Measurements from ENCODE around the gene AMMECR1.

AMMECR1 gene

DNA sequence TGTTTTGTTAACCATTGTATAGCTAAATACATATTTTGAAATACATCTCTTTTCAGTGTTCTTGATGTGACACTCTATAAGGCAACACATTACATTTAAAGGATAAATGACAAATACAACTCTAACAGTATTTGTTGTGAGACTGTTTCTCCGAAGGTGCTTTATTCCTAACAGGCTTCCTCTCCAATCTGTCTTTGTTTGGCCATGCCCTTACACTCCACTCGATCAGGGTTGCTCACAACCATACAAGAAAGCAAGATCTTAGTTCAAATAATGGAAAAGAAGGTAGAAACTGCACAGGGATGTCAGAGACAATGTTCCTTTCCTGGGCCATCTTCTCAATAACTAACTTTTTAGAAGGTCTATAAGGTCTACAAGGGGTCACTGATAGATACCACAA, 36.5 kb downstream of the AMMECR1 start:
- no peak overlapping the region for H3K9ac ChIP-seq (ENCODE audit: low read depth, low read length)
- no peaks in the 10 kb centered on the region for H3K36me3 ChIP-seq (ENCODE audit: insufficient read depth, low read depth, low read length)
- no peaks in the 10 kb centered on the region for H3K9me3 ChIP-seq (ENCODE audit: insufficient read depth, low read depth, low read length)
- no peaks in the 10 kb centered on the region for H3K27me3 ChIP-seq (ENCODE audit: insufficient read depth, low read length)
- H3K4me3 ChIP-seq (ENCODE audit: low read length) = no peak overlapping the region
- H3K4me1 ChIP-seq (ENCODE audit: insufficient read depth, low read length) = no peaks in the 10 kb centered on the region
- no peak overlapping the region for H3K27ac ChIP-seq (ENCODE audit: low read length)

DNA sequence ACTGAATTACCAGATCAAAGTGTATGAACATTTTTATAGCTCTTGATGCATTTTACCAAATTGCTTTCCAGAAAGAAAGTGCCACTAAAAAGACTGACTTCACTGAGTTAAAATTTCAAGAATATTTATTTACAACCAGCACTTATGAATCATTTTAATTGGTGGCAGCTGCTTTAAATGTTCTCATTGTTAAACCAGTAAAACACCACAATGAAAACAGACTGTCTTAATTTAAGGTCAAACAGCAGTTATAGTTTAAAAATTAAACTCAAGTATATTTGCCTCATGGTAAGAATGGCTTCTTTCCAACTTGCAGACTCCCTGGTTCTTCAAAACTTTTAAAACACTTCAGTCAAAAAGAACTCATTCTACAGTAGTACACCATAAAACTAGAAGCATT, 36.9 kb downstream of the AMMECR1 start:
- H3K27me3 ChIP-seq (ENCODE audit: insufficient read depth, low read length) = no peaks in the 10 kb centered on the region
- no peaks in the 10 kb centered on the region for H3K4me1 ChIP-seq (ENCODE audit: insufficient read depth, low read length)
- no peak overlapping the region for H3K4me3 ChIP-seq (ENCODE audit: low read length)
- no peak overlapping the region for H3K27ac ChIP-seq (ENCODE audit: low read length)
- H3K36me3 ChIP-seq (ENCODE audit: insufficient read depth, low read depth, low read length) = no peaks in the 10 kb centered on the region
- no peak overlapping the region for H3K9ac ChIP-seq (ENCODE audit: low read depth, low read length)
- no peaks in the 10 kb centered on the region for H3K9me3 ChIP-seq (ENCODE audit: insufficient read depth, low read depth, low read length)

DNA sequence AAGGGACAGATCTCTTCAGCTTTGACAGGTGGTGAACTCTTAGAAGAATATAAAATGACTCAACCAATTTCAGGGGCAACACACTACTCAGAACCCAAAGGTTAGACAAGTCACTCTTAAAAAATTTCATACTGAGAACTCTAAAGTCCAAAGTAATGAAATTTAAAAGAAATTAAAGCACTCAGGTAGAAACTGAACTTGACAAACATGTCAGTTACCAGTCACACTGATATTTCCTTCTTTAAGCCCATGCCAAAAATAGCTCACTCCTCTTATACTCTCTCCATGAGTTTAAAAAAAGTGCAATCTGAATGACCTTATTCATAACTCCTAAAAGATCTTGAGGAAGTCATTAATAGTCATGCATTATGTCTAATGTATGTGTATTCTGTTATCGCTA, 40.3 kb downstream of the AMMECR1 start:
- Histone ChIP-seq H3K9me3 (ENCODE audit: insufficient read depth, low read depth, low read length) (no peaks in the 10 kb centered on the region), H3K4me1 (ENCODE audit: insufficient read depth, low read length) (no peaks in the 10 kb centered on the region), H3K9ac (ENCODE audit: low read depth, low read length) (no peak overlapping the region), H3K27ac (ENCODE audit: low read length) (no peak overlapping the region), H3K36me3 (ENCODE audit: insufficient read depth, low read depth, low read length) (no peaks in the 10 kb centered on the region), H3K4me3 (ENCODE audit: low read length) (no peak overlapping the region), H3K27me3 (ENCODE audit: insufficient read depth, low read length) (no peaks in the 10 kb centered on the region)

- H3K36me3 ChIP-seq (ENCODE audit: insufficient read depth, low read depth, low read length) = no peaks in the 10 kb centered on the region
- no peak overlapping the region for H3K27ac ChIP-seq (ENCODE audit: low read length)
- no peaks in the 10 kb centered on the region for H3K27me3 ChIP-seq (ENCODE audit: insufficient read depth, low read length)
- no peaks in the 10 kb centered on the region for H3K4me1 ChIP-seq (ENCODE audit: insufficient read depth, low read length)
- H3K9me3 ChIP-seq (ENCODE audit: insufficient read depth, low read depth, low read length) = no peaks in the 10 kb centered on the region
- H3K9ac ChIP-seq (ENCODE audit: low read depth, low read length) = no peak overlapping the region
- H3K4me3 ChIP-seq (ENCODE audit: low read length) = no peak overlapping the region
Observed at GRCh38 chrX:110276778-110277177, 41.1 kb downstream of the AMMECR1 start.

DNA sequence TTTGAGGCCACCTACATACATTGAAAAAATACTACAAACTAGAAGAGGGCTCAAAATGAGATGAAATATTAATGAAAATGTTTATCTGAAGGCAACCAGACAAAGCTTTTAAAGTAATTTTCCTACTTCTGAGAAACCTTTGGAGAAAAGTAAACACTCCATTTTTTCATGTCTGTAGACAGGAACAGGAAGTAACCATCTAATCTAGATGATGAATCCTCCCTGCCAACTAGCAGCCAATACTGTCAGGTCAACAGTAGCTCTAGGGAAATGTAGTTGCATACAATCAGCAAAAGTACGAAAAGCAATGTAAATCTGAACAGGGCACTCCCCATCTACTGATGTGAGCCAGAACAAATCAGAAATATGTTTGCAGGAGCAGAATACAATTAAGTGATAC, 49.0 kb downstream of the AMMECR1 start:
- no peaks in the 10 kb centered on the region for H3K9me3 ChIP-seq (ENCODE audit: insufficient read depth, low read depth, low read length)
- no peak overlapping the region for H3K4me3 ChIP-seq (ENCODE audit: low read length)
- H3K4me1 ChIP-seq (ENCODE audit: insufficient read depth, low read length) = no peaks in the 10 kb centered on the region; the same call in 1 of the 2 replicates
- no peak overlapping the region for H3K27ac ChIP-seq (ENCODE audit: low read length)
- H3K36me3 ChIP-seq (ENCODE audit: insufficient read depth, low read depth, low read length) = no peaks in the 10 kb centered on the region
- no peak overlapping the region for H3K9ac ChIP-seq (ENCODE audit: low read depth, low read length)
- no peaks in the 10 kb centered on the region for H3K27me3 ChIP-seq (ENCODE audit: insufficient read depth, low read length)

DNA sequence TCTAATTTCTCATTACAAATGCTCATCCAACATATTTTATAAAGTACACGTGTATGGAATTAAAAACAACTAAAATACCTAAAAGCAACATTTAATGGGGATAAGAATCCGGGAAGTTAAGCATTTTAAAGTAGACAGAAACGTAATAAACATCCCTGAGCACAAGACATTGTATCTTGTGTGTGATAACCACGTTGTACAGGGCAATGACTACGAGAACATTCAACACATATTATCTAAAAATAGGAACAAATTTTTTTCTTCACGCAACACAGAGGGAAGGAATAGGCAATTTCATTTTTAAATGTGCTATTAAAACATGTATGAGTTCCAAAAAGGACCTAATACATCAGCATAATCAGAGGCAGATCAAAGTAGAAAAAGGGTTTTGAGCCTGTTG, 49.5 kb downstream of the AMMECR1 start:
- H3K27ac ChIP-seq (ENCODE audit: low read length) = no peak overlapping the region
- no peak overlapping the region for H3K9ac ChIP-seq (ENCODE audit: low read depth, low read length)
- no peak overlapping the region for H3K4me3 ChIP-seq (ENCODE audit: low read length)
- H3K4me1 ChIP-seq (ENCODE audit: insufficient read depth, low read length) = no peaks in the 10 kb centered on the region; the same call in 1 of the 2 replicates
- no peaks in the 10 kb centered on the region for H3K9me3 ChIP-seq (ENCODE audit: insufficient read depth, low read depth, low read length)
- no peaks in the 10 kb centered on the region for H3K36me3 ChIP-seq (ENCODE audit: insufficient read depth, low read depth, low read length)
- H3K27me3 ChIP-seq (ENCODE audit: insufficient read depth, low read length) = no peaks in the 10 kb centered on the region

DNA sequence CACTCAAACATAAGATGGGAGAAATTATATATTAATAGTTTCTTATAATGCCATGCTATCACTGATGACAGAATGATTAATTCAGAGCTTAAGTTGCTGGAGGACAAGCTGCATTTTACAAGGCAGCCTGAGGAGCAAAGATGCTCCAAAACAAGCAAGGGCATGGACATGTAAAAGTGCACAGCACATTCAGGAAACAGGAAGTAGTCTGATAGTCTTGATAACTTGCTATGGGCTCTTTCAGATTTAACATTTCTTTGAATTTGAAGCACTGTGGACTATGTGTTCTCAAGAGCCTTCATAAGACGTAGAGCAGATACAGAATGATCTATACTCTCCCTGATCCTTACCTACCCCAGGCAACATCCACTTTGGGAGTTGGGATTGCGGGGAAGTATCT, 50.0 kb downstream of the AMMECR1 start:
- Histone ChIP-seq H3K27me3 (ENCODE audit: insufficient read depth, low read length) (no peaks in the 10 kb centered on the region), H3K36me3 (ENCODE audit: insufficient read depth, low read depth, low read length) (no peaks in the 10 kb centered on the region), H3K9ac (ENCODE audit: low read depth, low read length) (no peak overlapping the region), H3K4me3 (ENCODE audit: low read length) (no peak overlapping the region), H3K9me3 (ENCODE audit: insufficient read depth, low read depth, low read length) (no peaks in the 10 kb centered on the region), H3K4me1 (ENCODE audit: insufficient read depth, low read length) (no peaks in the 10 kb centered on the region; the same call in 1 of the 2 replicates), H3K27ac (ENCODE audit: low read length) (no peak overlapping the region)

- Histone ChIP-seq H3K4me3 (ENCODE audit: low read length) (no peak overlapping the region), H3K27ac (ENCODE audit: low read length) (no peak overlapping the region)
Observed at GRCh38 chrX:110265661-110266060, 52.2 kb downstream of the AMMECR1 start.

DNA sequence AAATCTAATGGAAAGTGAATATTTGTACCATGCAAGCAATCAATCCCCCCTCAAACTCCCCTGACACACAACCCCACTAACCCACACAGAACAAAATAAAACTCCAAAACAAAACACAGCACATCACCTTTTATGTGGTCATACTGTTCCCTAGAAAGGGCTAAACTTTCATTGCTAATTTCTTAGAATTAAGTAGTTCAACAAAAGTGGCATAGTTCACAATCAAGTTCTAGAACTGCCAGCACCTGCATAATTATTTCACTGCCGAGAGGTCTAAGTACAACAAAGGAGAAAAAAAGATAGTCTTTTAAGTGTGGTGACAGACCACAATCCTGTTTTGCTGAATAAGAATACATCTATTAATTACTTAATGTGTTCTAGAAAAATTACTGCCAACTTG, 58.8 kb downstream of the AMMECR1 start:
- Histone ChIP-seq H3K27me3 (ENCODE audit: insufficient read depth, low read length) (no peaks in the 10 kb centered on the region), H3K9ac (ENCODE audit: low read depth, low read length) (no peak overlapping the region), H3K36me3 (ENCODE audit: insufficient read depth, low read depth, low read length) (no peaks in the 10 kb centered on the region), H3K4me3 (ENCODE audit: low read length) (no peak overlapping the region), H3K4me1 (ENCODE audit: insufficient read depth, low read length) (peaks cover 7% of the 10 kb centered on the region), H3K9me3 (ENCODE audit: insufficient read depth, low read depth, low read length) (no peaks in the 10 kb centered on the region), H3K27ac (ENCODE audit: low read length) (no peak overlapping the region)

More at GRCh38 chrX:110265661-110266060, 52.2 kb downstream of the AMMECR1 start:
- H3K27me3 ChIP-seq (ENCODE audit: insufficient read depth, low read length) = no peaks in the 10 kb centered on the region
- H3K4me1 ChIP-seq (ENCODE audit: insufficient read depth, low read length) = no peaks in the 10 kb centered on the region; the same call in 1 of the 2 replicates
- H3K36me3 ChIP-seq (ENCODE audit: insufficient read depth, low read depth, low read length) = no peaks in the 10 kb centered on the region
- no peaks in the 10 kb centered on the region for H3K9me3 ChIP-seq (ENCODE audit: insufficient read depth, low read depth, low read length)
- H3K9ac ChIP-seq (ENCODE audit: low read depth, low read length) = no peak overlapping the region

- H3K9me3 ChIP-seq (ENCODE audit: insufficient read depth, low read depth, low read length) = no peaks in the 10 kb centered on the region
- no peak overlapping the region for H3K4me3 ChIP-seq (ENCODE audit: low read length)
- H3K27me3 ChIP-seq (ENCODE audit: insufficient read depth, low read length) = no peaks in the 10 kb centered on the region
- H3K9ac ChIP-seq (ENCODE audit: low read depth, low read length) = no peak overlapping the region
- no peak overlapping the region for H3K27ac ChIP-seq (ENCODE audit: low read length)
- peaks cover 7% of the 10 kb centered on the region for H3K4me1 ChIP-seq (ENCODE audit: insufficient read depth, low read length)
- H3K36me3 ChIP-seq (ENCODE audit: insufficient read depth, low read depth, low read length) = no peaks in the 10 kb centered on the region
Observed at GRCh38 chrX:110258552-110258951, 59.3 kb downstream of the AMMECR1 start.

DNA sequence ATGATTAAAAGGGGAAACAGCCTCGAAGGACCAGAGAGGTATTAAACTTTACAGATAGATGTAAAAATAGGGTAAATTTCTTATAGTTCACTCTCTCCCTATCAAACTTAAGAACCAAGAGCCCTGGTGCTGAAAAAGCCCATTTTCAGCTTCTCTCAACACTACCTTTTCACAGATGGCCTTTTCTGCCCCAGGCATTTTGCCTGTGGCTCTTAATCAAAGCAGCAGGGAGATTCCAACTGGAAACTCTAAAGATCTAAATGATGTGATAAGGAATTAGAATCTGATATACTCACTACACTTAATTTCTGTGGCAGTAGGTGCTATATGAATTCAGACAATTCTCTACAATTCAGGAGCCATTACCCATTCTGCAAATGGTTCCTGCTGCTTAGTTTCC, 60.0 kb downstream of the AMMECR1 start:
- Histone ChIP-seq H3K36me3 (ENCODE audit: insufficient read depth, low read depth, low read length) (no peaks in the 10 kb centered on the region), H3K27ac (ENCODE audit: low read length) (no peak overlapping the region), H3K4me1 (ENCODE audit: insufficient read depth, low read length) (peaks cover 7% of the 10 kb centered on the region), H3K9me3 (ENCODE audit: insufficient read depth, low read depth, low read length) (no peaks in the 10 kb centered on the region), H3K4me3 (ENCODE audit: low read length) (no peak overlapping the region), H3K9ac (ENCODE audit: low read depth, low read length) (no peak overlapping the region), H3K27me3 (ENCODE audit: insufficient read depth, low read length) (no peaks in the 10 kb centered on the region)

DNA sequence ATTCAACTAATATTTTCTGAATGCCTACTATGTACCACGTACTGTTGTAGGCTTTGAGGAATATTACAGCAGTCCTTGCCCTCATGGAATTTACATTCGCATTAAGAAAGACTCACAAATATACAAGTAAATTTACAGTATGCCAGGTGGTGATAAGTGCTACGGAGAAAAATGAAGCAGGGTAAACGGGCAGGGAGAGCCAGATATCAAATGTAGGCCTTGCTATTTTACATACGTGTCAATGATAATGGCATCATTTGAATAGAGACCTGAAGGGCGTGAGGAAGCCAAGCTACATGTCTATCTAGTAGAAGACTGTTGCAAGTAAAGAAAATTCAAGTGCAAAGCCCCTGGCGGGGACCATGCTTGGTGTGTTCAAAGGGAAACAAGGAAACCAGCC, 65.2 kb downstream of the AMMECR1 start:
- Histone ChIP-seq H3K4me3 (ENCODE audit: low read length) (no peak overlapping the region), H3K27ac (ENCODE audit: low read length) (no peak overlapping the region), H3K27me3 (ENCODE audit: insufficient read depth, low read length) (no peaks in the 10 kb centered on the region), H3K9ac (ENCODE audit: low read depth, low read length) (no peak overlapping the region), H3K36me3 (ENCODE audit: insufficient read depth, low read depth, low read length) (no peaks in the 10 kb centered on the region), H3K4me1 (ENCODE audit: insufficient read depth, low read length) (peaks cover 2% of the 10 kb centered on the region), H3K9me3 (ENCODE audit: insufficient read depth, low read depth, low read length) (no peaks in the 10 kb centered on the region)

DNA sequence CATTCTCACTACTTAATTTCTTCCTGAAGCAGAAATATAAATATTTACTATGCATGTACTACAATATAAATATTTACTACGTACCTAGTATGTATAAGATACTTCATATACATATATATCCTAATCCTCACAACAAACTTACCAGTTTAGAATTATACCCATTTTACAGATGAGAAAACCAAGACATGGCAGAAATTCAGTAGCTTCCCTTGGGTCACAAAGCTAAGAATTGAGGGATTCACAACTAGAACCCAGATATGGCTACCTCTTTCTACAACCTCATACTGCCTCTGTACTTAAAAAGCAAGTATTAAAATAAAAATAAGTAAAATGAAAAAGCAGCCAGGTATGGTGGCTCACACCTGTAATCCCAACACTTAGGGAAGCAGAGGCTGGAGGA, 65.9 kb downstream of the AMMECR1 start:
- H3K4me3 ChIP-seq (ENCODE audit: low read length) = no peak overlapping the region
- no peak overlapping the region for H3K27ac ChIP-seq (ENCODE audit: low read length)
- no peaks in the 10 kb centered on the region for H3K9me3 ChIP-seq (ENCODE audit: insufficient read depth, low read depth, low read length)
- no peaks in the 10 kb centered on the region for H3K4me1 ChIP-seq (ENCODE audit: insufficient read depth, low read length)
- no peaks in the 10 kb centered on the region for H3K27me3 ChIP-seq (ENCODE audit: insufficient read depth, low read length)
- H3K36me3 ChIP-seq (ENCODE audit: insufficient read depth, low read depth, low read length) = no peaks in the 10 kb centered on the region
- no peak overlapping the region for H3K9ac ChIP-seq (ENCODE audit: low read depth, low read length)
